Kidney (tissue), 14 donors: ENCODE results near the gene RWDD4. TPM values are rescaled to one million over a fixed set of nuclear protein-coding genes. Genes with fewer than 3 reads are reported as not detected.

Experiments used
- DNase-seq, 5 donors: peaks; one replicate each; pipeline ENCODE4 v3.0.0-alpha.2; 2013 to 2020
- FAIRE-seq: peaks from 2 replicates; lab custom pipeline; 2012; peaks lifted over from hg19 to GRCh38; lab: Jason Lieb, UNC
- H3K27ac ChIP-seq, 2 donors: one replicate each; pipeline ENCODE4 v1.7.0; 2013; ENCODE audit warnings: low read depth in 2 of 2, low read length in 2 of 2, inconsistent platforms in 1 of 2
- H3K27me3 ChIP-seq: one replicate; pipeline ENCODE4 v1.7.1; 2013; ENCODE audit warnings: low read length, inconsistent platforms; ENCODE audit not compliant: control insufficient read depth, insufficient read depth
- H3K36me3 ChIP-seq, 3 donors: one replicate each; pipeline versions ENCODE4 v1.7.0 to v1.7.1; 2013; ENCODE audit warnings: low read length in 3 of 3, control low read depth in 1 of 3, inconsistent platforms in 1 of 3; ENCODE audit not compliant: insufficient read depth in 3 of 3, control insufficient read depth in 2 of 3
- H3K4me1 ChIP-seq, 3 donors: one replicate each; pipeline versions ENCODE4 v1.7.0 to v1.7.1; 2013; ENCODE audit warnings: low read length in 3 of 3, inconsistent platforms in 1 of 3, low read depth in 1 of 3; ENCODE audit not compliant: control insufficient read depth in 2 of 3, insufficient read depth in 2 of 3
- H3K4me3 ChIP-seq, 3 donors: one replicate each; pipeline versions ENCODE4 v1.7.0 to v1.8.1; 2013; ENCODE audit warnings: low read length in 3 of 3, control low read depth in 1 of 3, inconsistent platforms in 1 of 3
- H3K9ac ChIP-seq, 3 donors: one replicate each; pipeline versions ENCODE4 v1.7.0 to v1.7.1; 2013; ENCODE audit warnings: low read length in 3 of 3, control low read depth in 1 of 3, inconsistent platforms in 1 of 3
- H3K9me3 ChIP-seq, 3 donors: one replicate each; pipeline versions ENCODE4 v1.7.0 to v1.7.1; 2013; ENCODE audit warnings: low read length in 3 of 3, control low read depth in 1 of 3, inconsistent platforms in 1 of 3; ENCODE audit not compliant: control insufficient read depth in 2 of 3, insufficient read depth in 1 of 3
- CTCF ChIP-seq: IDR thresholded peaks from 3 replicates; pipeline ENCODE4 v1.5.1; 2012; ENCODE audit warnings: mild to moderate bottlenecking, moderate library complexity, borderline replicate concordance; ENCODE audit not compliant: insufficient read depth; ENCODE audit errors: extremely low read depth
- intact Hi-C: fragments of 100-400 bp; cut with DNase I; formaldehyde crosslinking; loops from one replicate; pipeline ENCODE4 v1.11.1; 2022
- polyA plus RNA-seq: library from polyadenylated mRNA; stranded (reverse); fragments of 350-450 nt; fragmentation: Illumina TruSeq; extraction: RNeasy Lipid Tissue Mini Kit (QIAGEN cat#74804); gene quantifications from one replicate; pipeline ENCODE4 v1.2.3, GENCODE V29; 2014; ENCODE audit warnings: low read depth, low replicate concordance; ENCODE audit not compliant: insufficient read depth
- total RNA-seq: library from RNA; stranded (reverse); fragmentation: NEBNext Ultra II Directional; extraction: Animal tissue kit (Norgen Biotek cat#: 25700); gene quantifications from one replicate; pipeline ENCODE4 v1.2.1, GENCODE V29; 2021
- donor health status: control.
- donor health status: control.
- donor health status: control.
- donor health status: control.
- donor health status: control.
- donor health status: DM: yes; HTN: yes; CAD: no.
- donor health status: Normal renal cell carcinoma (clear cell type).

The RWDD4 gene
- total and polyA plus RNA-seq, 2 donors from 2014 or later: 17.7 to 19.1 TPM

- H3K9ac ChIP-seq: no peak overlapping the region
- intact Hi-C loops: no loop called here
- no peak for FAIRE-seq
- H3K4me1 ChIP-seq: no peaks in the 10 kb centered on the region
- no peaks in the 10 kb centered on the region for H3K9me3 ChIP-seq
- TF ChIP-seq CTCF: no peak
- H3K4me3 ChIP-seq: no peak overlapping the region
- H3K36me3 ChIP-seq: no peaks in the 10 kb centered on the region
- no peak overlapping the region for H3K27ac ChIP-seq
- no peak for DNase-seq
- no peaks in the 10 kb centered on the region for H3K27me3 ChIP-seq
Measured at GRCh38 chr4:183596067-183596757, 62.8 kb downstream of the RWDD4 start.

DNA sequence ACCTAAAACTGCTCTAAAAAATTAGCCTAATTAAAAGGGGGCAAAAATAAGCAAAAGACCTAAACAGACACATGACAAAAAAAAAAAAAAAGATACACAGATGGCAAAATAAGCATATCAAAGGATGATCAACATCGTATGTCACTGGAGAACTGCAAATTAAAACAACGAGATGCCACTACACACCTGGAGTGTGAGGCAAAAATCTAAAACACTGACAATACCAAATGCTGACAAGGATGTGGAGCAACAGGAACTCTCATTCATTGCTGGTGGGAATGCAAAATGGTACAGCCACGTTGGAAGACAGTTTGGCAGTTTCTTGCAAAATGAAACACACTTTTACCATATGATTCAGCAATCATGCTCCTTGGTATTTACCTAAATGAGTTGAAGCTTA lies 64.2 kb downstream of the RWDD4 start:
- no peak for FAIRE-seq
- Histone ChIP-seq H3K27me3 (no peaks in the 10 kb centered on the region), H3K9ac (no peak overlapping the region), H3K9me3 (no peaks in the 10 kb centered on the region), H3K4me3 (no peak overlapping the region), H3K36me3 (no peaks in the 10 kb centered on the region), H3K4me1 (no peaks in the 10 kb centered on the region), H3K27ac (no peak overlapping the region)
- intact Hi-C loops: no loop called here
- no peak for TF ChIP-seq CTCF
- no peak for DNase-seq

DNA sequence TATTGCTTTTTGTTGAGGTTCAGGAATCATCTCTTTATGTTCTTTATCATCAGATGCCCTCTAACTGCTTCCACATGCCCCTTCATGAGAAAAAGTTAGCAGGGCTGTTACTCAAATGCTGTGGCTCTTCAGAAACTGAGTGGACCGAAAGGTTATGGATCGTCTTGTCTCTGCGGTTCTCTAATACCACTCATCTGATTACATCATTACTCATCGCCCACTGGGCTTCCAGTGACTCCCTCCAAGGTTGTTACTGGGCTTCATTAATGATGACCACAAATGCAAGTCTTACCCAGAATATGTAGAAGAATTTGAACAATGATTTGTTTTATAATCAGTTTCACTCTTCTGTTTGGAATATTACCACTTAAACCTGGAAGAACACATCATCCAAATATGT lies 67.7 kb downstream of the RWDD4 start:
- FAIRE-seq: no peak
- intact Hi-C loops: no loop called here
- no peaks in the 10 kb centered on the region for H3K9me3 ChIP-seq

More for the DNA sequence above, 67.7 kb downstream of the RWDD4 start:
- Histone ChIP-seq H3K36me3 (no peaks in the 10 kb centered on the region), H3K27ac (no peak overlapping the region), H3K4me3 (no peak overlapping the region), H3K9ac (no peak overlapping the region), H3K27me3 (no peaks in the 10 kb centered on the region), H3K4me1 (no peaks in the 10 kb centered on the region)
- DNase-seq: no peak
- TF ChIP-seq CTCF: no peak

Other genes starting within 250 kb of the RWDD4 start
- gene CDKN2AIP, start 214.5 kb downstream of the RWDD4 start, total RNA-seq: 15.3 TPM
- gene CDKN2AIP, start 214.5 kb downstream of the RWDD4 start, polyA plus RNA-seq: 11.7 TPM
- gene ING2, start 154.1 kb downstream of the RWDD4 start, total RNA-seq: 7.8 TPM
- gene ING2, start 154.1 kb downstream of the RWDD4 start, polyA plus RNA-seq: 17.3 TPM
- gene TRAPPC11, start 108 bp upstream of the RWDD4 start, total RNA-seq: 43.1 TPM
- 13.8 TPM for gene TRAPPC11, start 108 bp upstream of the RWDD4 start, polyA plus RNA-seq
- gene STOX2, start 246.1 kb upstream of the RWDD4 start, total RNA-seq: 31.8 TPM
- gene STOX2, start 246.1 kb upstream of the RWDD4 start, polyA plus RNA-seq: 0.69 TPM